Liver (tissue), 9 donors: ENCODE results near the gene MYL10. TPM values are rescaled to one million over a fixed set of nuclear protein-coding genes. Genes with fewer than 3 reads are reported as not detected.

ENCODE experiments used
- DNase-seq: peaks from one replicate; pipeline ENCODE4 v3.0.0-alpha.2; 2017; ENCODE audit warnings: low spot score
- H3K27ac ChIP-seq, 2 donors: one replicate each; pipeline ENCODE4 v1.7.0; 2013; ENCODE audit warnings: inconsistent platforms in 2 of 2, low read length in 2 of 2, control low read depth in 1 of 2, low read depth in 1 of 2, mild to moderate bottlenecking in 1 of 2
- H3K27me3 ChIP-seq, 4 donors: one replicate each; pipeline versions ENCODE4 v1.6.1 to v1.7.0; 2013; ENCODE audit warnings: low read length in 3 of 4, inconsistent platforms in 1 of 4, mild to moderate bottlenecking in 1 of 4, moderate library complexity in 1 of 4; ENCODE audit not compliant: control insufficient read depth in 4 of 4, insufficient read depth in 4 of 4
- H3K36me3 ChIP-seq, 4 donors: one replicate each; pipeline versions ENCODE4 v1.6.1 to v1.7.0; 2013; ENCODE audit warnings: low read length in 3 of 4, mild to moderate bottlenecking in 3 of 4, low read depth in 1 of 4, moderate library complexity in 1 of 4; ENCODE audit not compliant: control insufficient read depth in 4 of 4, insufficient read depth in 3 of 4
- H3K4me1 ChIP-seq, 4 donors: one replicate each; pipeline versions ENCODE4 v1.6.1 to v1.7.0; 2013; ENCODE audit warnings: low read length in 3 of 4, mild to moderate bottlenecking in 3 of 4, moderate library complexity in 1 of 4; ENCODE audit not compliant: control insufficient read depth in 4 of 4, insufficient read depth in 4 of 4
- H3K4me3 ChIP-seq, 3 donors: one replicate each; pipeline versions ENCODE4 v1.6.1 to v1.7.0; 2013; ENCODE audit warnings: low read length in 3 of 3, control low read depth in 1 of 3, low read depth in 1 of 3, mild to moderate bottlenecking in 1 of 3
- H3K9ac ChIP-seq, 2 donors: one replicate each; pipeline ENCODE4 v1.7.0; 2013; ENCODE audit warnings: low read length in 2 of 2, mild to moderate bottlenecking in 2 of 2, moderate library complexity in 2 of 2, control low read depth in 1 of 2, low read depth in 1 of 2
- H3K9me3 ChIP-seq, 4 donors: one replicate each; pipeline versions ENCODE4 v1.6.1 to v1.7.0; 2013; ENCODE audit warnings: low read length in 3 of 4; ENCODE audit not compliant: control insufficient read depth in 4 of 4
- EGR1 ChIP-seq, 2 donors: IDR thresholded peaks; 2 replicates each; pipeline ENCODE4 v1.6.1; 2016 to 2018; ENCODE audit warnings: antibody characterized with exemption in 2 of 2, low read depth in 2 of 2
- FOXA1 ChIP-seq: IDR thresholded peaks from 2 replicates; pipeline ENCODE4 v1.6.1; 2016; ENCODE audit warnings: antibody characterized with exemption
- FOXA2 ChIP-seq: IDR thresholded peaks from 2 replicates; pipeline ENCODE4 v1.6.1; 2016; ENCODE audit warnings: antibody characterized with exemption
- GABPA ChIP-seq, 2 donors: IDR thresholded peaks in 1 of 2; conservative IDR thresholded peaks in 1 of 2; 2 replicates each; pipeline ENCODE4 v1.6.1; 2016; ENCODE audit warnings: antibody characterized with exemption in 2 of 2, mild to moderate bottlenecking in 1 of 2, moderate library complexity in 1 of 2
- HNF4A ChIP-seq, 2 donors: conservative IDR thresholded peaks; 2 replicates each; pipeline ENCODE4 v1.6.1; 2016; ENCODE audit warnings: antibody characterized with exemption in 2 of 2, mild to moderate bottlenecking in 2 of 2
- HNF4G ChIP-seq: IDR thresholded peaks from 2 replicates; pipeline ENCODE4 v1.6.1; 2016; ENCODE audit warnings: antibody characterized with exemption
- JUND ChIP-seq, 2 donors: IDR thresholded peaks; 2 replicates each; pipeline ENCODE4 v1.6.1; 2016; ENCODE audit warnings: antibody characterized with exemption in 2 of 2
- NR2F2 ChIP-seq: IDR thresholded peaks from 2 replicates; pipeline ENCODE4 v1.6.1; 2016; ENCODE audit warnings: antibody characterized with exemption
- RAD21 ChIP-seq, 2 donors: IDR thresholded peaks; 2 replicates each; pipeline ENCODE4 v1.6.1; 2016; ENCODE audit warnings: antibody characterized with exemption in 2 of 2, mild to moderate bottlenecking in 2 of 2
- RXRA ChIP-seq, 2 donors: IDR thresholded peaks; 2 replicates each; pipeline ENCODE4 v1.6.1; 2017 to 2018; ENCODE audit warnings: antibody characterized with exemption in 2 of 2, mild to moderate bottlenecking in 1 of 2
- SP1 ChIP-seq: IDR thresholded peaks from 2 replicates; pipeline ENCODE4 v1.6.1; 2018; ENCODE audit warnings: antibody characterized with exemption, mild to moderate bottlenecking
- TAF1 ChIP-seq: conservative IDR thresholded peaks from 2 replicates; pipeline ENCODE4 v1.6.1; 2016; ENCODE audit warnings: antibody characterized with exemption, mild to moderate bottlenecking
- YY1 ChIP-seq: IDR thresholded peaks from 2 replicates; pipeline ENCODE4 v1.6.1; 2016; ENCODE audit warnings: antibody characterized with exemption, mild to moderate bottlenecking
- WGBS: extraction: QIAGEN DNeasy Blood & Tissue Kit; methylation state at CpG from one replicate; pipeline ENCODE4 v1.1.7; 2013; 5-methylcytosine and 5-hydroxymethylcytosine counted together
- polyA plus RNA-seq, 2 donors: library from polyadenylated mRNA; stranded (reverse) in 1 of 2; unstranded in 1 of 2; fragments of 200-250 nt in 1 of 2; fragments of >200 nt in 1 of 2; fragmentation: Nextera tagmentation in 1 of 2; extraction: Ambion mirVana in 1 of 2; gene quantifications; one replicate each; pipeline versions ENCODE4 v1.2.1 to v1.2.3, GENCODE V29; 2013 to 2015
- total RNA-seq, 2 donors: library from RNA; depleted of rRNA; stranded (reverse); fragments of >200 nt; gene quantifications; one replicate each; pipeline ENCODE4 v1.2.3, GENCODE V29; 2014
- TF ChIP-seq, protein P1 (sequence below): IDR thresholded peaks from 2 replicates; pipeline ENCODE4 v1.6.1; 2016; ENCODE audit warnings: antibody characterized with exemption
- TF ChIP-seq, protein P2 (sequence below): IDR thresholded peaks from 2 replicates; pipeline ENCODE4 v1.6.1; 2016; ENCODE audit warnings: antibody characterized with exemption
- TF ChIP-seq, protein P3 (sequence below): fragments of 150-350 bp; IDR thresholded peaks from 2 replicates; pipeline ENCODE4 v1.5.1; 2017; ENCODE audit warnings: improper control_type of control experiment, low read depth, low read length; ENCODE audit not compliant: missing input control
- TF ChIP-seq, protein P4 (sequence below): IDR thresholded peaks from 2 replicates; pipeline ENCODE4 v1.6.1; 2016; ENCODE audit warnings: antibody characterized with exemption
- TF ChIP-seq, protein P5 (sequence below): IDR thresholded peaks from 2 replicates; pipeline ENCODE4 v1.6.1; 2016; ENCODE audit warnings: antibody characterized with exemption, mild to moderate bottlenecking
- donor health status: healthy.
- donor health status: healthy.
- donor health status: healthy.
- donor health status: healthy.
- donor health status: healthy.

MYL10 gene
- total and polyA plus RNA-seq, 4 donors, result not detected

DNA sequence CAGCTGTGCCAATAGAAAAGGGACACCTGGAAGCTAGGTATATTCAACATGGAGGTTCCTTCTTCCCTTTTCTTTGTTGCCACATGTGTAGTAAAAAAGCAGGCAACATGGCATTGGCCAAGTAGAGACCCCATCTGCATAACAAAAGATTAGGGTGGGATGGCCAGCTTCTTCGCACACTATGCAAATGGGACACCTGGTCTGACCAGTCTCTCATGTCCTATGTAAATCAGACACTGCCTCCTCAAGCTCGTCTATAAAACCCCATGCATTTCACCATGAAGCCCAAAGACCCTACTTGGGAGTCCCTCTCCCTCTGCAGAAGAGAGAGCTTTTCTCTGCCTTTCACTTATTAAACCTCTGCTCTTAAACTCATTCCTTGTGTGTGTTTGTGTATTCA is 53.9 kb downstream of the MYL10 start:
- Histone ChIP-seq H3K36me3 (no peaks in the 10 kb centered on the region), H3K27ac (no peak overlapping the region), H3K4me3 (no peak overlapping the region), H3K27me3 (no peaks in the 10 kb centered on the region), H3K4me1 (peaks cover 0 to 1% (median 0%) of the 10 kb centered on the region in 4 donors), H3K9ac (no peak overlapping the region), H3K9me3 (peaks cover 0 to 19% (median 4%) of the 10 kb centered on the region in 4 donors)
- TF ChIP-seq RAD21 (IDR thresholded peaks at IDR 0.05), result no peak
- TF ChIP-seq EGR1 (IDR thresholded peaks at IDR 0.05; ENCODE audit: low read depth in 2 of 2), result no peak
- no peak for TF ChIP-seq NR2F2
- TF ChIP-seq JUND (IDR thresholded peaks at IDR 0.05), result no peak
- TF ChIP-seq, protein P1, sequence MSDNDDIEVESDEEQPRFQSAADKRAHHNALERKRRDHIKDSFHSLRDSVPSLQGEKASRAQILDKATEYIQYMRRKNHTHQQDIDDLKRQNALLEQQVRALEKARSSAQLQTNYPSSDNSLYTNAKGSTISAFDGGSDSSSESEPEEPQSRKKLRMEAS, result no peak
- no peak for TF ChIP-seq HNF4G
- no peak for TF ChIP-seq HNF4A (conservative IDR thresholded peaks at IDR 0.05)
- no peak for DNase-seq
- WGBS, result 51% methylated on average over 2 of the region's 2 CpGs

DNA sequence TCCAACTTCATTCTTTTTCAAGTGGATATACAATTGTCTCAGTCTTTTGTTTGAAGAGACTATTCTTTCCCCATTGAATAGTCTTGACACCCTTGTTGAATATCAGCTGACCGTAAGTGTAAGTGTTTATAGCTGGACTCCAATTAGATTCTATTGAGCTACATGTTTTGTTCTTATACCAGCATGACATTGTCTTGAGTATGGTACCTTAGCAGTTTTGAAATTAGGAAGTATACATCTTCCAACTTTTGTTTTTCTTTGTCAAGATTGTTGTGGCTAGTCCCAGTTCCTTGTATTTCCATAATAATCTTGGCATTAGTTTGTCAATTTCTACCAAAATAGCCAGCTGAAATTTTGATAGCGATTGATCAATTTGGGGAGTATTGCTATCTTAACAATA is 56.9 kb downstream of the MYL10 start:
- Histone ChIP-seq H3K4me1 (no peaks in the 10 kb centered on the region), H3K36me3 (no peaks in the 10 kb centered on the region), H3K9ac (no peak overlapping the region), H3K9me3 (peaks cover 0 to 19% (median 4%) of the 10 kb centered on the region in 4 donors), H3K4me3 (no peak overlapping the region), H3K27ac (no peak overlapping the region), H3K27me3 (no peaks in the 10 kb centered on the region)
- 92% methylated on average over 2 of the region's 2 CpGs for WGBS
- no peak for DNase-seq
- TF ChIP-seq, protein P2, sequence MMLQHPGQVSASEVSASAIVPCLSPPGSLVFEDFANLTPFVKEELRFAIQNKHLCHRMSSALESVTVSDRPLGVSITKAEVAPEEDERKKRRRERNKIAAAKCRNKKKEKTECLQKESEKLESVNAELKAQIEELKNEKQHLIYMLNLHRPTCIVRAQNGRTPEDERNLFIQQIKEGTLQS, result no peak
- TF ChIP-seq, protein P1, result no peak
- no peak for TF ChIP-seq RAD21 (IDR thresholded peaks at IDR 0.05)
- TF ChIP-seq, protein P3, sequence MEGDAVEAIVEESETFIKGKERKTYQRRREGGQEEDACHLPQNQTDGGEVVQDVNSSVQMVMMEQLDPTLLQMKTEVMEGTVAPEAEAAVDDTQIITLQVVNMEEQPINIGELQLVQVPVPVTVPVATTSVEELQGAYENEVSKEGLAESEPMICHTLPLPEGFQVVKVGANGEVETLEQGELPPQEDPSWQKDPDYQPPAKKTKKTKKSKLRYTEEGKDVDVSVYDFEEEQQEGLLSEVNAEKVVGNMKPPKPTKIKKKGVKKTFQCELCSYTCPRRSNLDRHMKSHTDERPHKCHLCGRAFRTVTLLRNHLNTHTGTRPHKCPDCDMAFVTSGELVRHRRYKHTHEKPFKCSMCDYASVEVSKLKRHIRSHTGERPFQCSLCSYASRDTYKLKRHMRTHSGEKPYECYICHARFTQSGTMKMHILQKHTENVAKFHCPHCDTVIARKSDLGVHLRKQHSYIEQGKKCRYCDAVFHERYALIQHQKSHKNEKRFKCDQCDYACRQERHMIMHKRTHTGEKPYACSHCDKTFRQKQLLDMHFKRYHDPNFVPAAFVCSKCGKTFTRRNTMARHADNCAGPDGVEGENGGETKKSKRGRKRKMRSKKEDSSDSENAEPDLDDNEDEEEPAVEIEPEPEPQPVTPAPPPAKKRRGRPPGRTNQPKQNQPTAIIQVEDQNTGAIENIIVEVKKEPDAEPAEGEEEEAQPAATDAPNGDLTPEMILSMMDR, result no peak
- TF ChIP-seq, protein P4, sequence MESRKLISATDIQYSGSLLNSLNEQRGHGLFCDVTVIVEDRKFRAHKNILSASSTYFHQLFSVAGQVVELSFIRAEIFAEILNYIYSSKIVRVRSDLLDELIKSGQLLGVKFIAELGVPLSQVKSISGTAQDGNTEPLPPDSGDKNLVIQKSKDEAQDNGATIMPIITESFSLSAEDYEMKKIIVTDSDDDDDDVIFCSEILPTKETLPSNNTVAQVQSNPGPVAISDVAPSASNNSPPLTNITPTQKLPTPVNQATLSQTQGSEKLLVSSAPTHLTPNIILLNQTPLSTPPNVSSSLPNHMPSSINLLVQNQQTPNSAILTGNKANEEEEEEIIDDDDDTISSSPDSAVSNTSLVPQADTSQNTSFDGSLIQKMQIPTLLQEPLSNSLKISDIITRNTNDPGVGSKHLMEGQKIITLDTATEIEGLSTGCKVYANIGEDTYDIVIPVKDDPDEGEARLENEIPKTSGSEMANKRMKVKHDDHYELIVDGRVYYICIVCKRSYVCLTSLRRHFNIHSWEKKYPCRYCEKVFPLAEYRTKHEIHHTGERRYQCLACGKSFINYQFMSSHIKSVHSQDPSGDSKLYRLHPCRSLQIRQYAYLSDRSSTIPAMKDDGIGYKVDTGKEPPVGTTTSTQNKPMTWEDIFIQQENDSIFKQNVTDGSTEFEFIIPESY, result no peak
- no peak for TF ChIP-seq SP1
- TF ChIP-seq FOXA1, result no peak
- no peak for TF ChIP-seq YY1
- TF ChIP-seq TAF1, result no peak
- no peak for TF ChIP-seq NR2F2
- TF ChIP-seq EGR1 (IDR thresholded peaks at IDR 0.05; ENCODE audit: low read depth in 2 of 2), result no peak
- TF ChIP-seq GABPA (IDR thresholded peaks at IDR 0.05 in 1 of 2, conservative IDR thresholded peaks at IDR 0.05 in 1 of 2), result no peak
- no peak for TF ChIP-seq HNF4G
- no peak for TF ChIP-seq FOXA2
- no peak for TF ChIP-seq JUND (IDR thresholded peaks at IDR 0.05)
- TF ChIP-seq HNF4A (conservative IDR thresholded peaks at IDR 0.05), result no peak
- no peak for TF ChIP-seq RXRA (IDR thresholded peaks at IDR 0.05)
- TF ChIP-seq, protein P5, sequence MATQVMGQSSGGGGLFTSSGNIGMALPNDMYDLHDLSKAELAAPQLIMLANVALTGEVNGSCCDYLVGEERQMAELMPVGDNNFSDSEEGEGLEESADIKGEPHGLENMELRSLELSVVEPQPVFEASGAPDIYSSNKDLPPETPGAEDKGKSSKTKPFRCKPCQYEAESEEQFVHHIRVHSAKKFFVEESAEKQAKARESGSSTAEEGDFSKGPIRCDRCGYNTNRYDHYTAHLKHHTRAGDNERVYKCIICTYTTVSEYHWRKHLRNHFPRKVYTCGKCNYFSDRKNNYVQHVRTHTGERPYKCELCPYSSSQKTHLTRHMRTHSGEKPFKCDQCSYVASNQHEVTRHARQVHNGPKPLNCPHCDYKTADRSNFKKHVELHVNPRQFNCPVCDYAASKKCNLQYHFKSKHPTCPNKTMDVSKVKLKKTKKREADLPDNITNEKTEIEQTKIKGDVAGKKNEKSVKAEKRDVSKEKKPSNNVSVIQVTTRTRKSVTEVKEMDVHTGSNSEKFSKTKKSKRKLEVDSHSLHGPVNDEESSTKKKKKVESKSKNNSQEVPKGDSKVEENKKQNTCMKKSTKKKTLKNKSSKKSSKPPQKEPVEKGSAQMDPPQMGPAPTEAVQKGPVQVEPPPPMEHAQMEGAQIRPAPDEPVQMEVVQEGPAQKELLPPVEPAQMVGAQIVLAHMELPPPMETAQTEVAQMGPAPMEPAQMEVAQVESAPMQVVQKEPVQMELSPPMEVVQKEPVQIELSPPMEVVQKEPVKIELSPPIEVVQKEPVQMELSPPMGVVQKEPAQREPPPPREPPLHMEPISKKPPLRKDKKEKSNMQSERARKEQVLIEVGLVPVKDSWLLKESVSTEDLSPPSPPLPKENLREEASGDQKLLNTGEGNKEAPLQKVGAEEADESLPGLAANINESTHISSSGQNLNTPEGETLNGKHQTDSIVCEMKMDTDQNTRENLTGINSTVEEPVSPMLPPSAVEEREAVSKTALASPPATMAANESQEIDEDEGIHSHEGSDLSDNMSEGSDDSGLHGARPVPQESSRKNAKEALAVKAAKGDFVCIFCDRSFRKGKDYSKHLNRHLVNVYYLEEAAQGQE, result no peak
